DOHH2 (cell line): ENCODE results near the gene COMT.

ENCODE experiments used
- CTCF ChIP-seq: fragments of 200-600 bp; sonication (generic); IDR thresholded peaks from one replicate; pipeline ENCODE4 v1.5.1; 2014; ENCODE audit warnings: antibody characterized with exemption, mild to moderate bottlenecking, low read depth, low read length; ENCODE audit not compliant: poor library complexity, severe bottlenecking
- EZH2phosphoT487 ChIP-seq: fragments of 200-600 bp; sonication (generic); IDR thresholded peaks from 2 replicates; pipeline ENCODE4 v1.6.1; 2017; ENCODE audit warnings: borderline replicate concordance, mild to moderate bottlenecking, antibody characterized with exemption, low read length, moderate library complexity, mixed read lengths

- TF ChIP-seq EZH2phosphoT487: no peak
- no peak for TF ChIP-seq CTCF
Measured at GRCh38 chr22:19904935-19905334, 36.6 kb upstream of the COMT start.
